Mesenchymal stem cell (in vitro differentiated cells and primary cell): ENCODE results near the gene PPARGC1A.

Experiments used
- DNase-seq: peaks from one replicate; pipeline ENCODE4 v3.0.0-alpha.2; 2013
- H2AFZ ChIP-seq: one replicate; pipeline ENCODE4 v1.6.1; 2013; ENCODE audit warnings: low read depth, mild to moderate bottlenecking, control low read depth, inconsistent platforms, low read length, moderate library complexity
- H2AK5ac ChIP-seq: 2 replicates; pipeline ENCODE4 v1.6.1; 2013; ENCODE audit warnings: low read length, moderate library complexity, mild to moderate bottlenecking, inconsistent platforms; ENCODE audit not compliant: severe bottlenecking
- H2BK120ac ChIP-seq: one replicate; pipeline ENCODE4 v1.6.1; 2013; ENCODE audit warnings: low read depth, mild to moderate bottlenecking, inconsistent platforms, low read length, moderate library complexity
- H2BK12ac ChIP-seq, 2 experiments: one replicate each; pipeline ENCODE4 v1.6.1; 2013; ENCODE audit warnings: inconsistent platforms in 2 of 2, low read length in 2 of 2, mild to moderate bottlenecking in 2 of 2, moderate library complexity in 2 of 2, control low read depth in 1 of 2
- H2BK15ac ChIP-seq: one replicate; pipeline ENCODE4 v1.6.1; 2013; ENCODE audit warnings: mild to moderate bottlenecking, low read depth, inconsistent platforms; ENCODE audit not compliant: poor library complexity, severe bottlenecking
- H2BK5ac ChIP-seq: 2 replicates; pipeline ENCODE4 v1.6.1; 2013; ENCODE audit warnings: low read depth, mild to moderate bottlenecking, low read length, control low read depth, inconsistent platforms; ENCODE audit not compliant: poor library complexity, severe bottlenecking
- H3K14ac ChIP-seq, 2 experiments: one replicate each; pipeline ENCODE4 v1.6.1; 2013; ENCODE audit warnings: inconsistent platforms in 2 of 2, low read length in 2 of 2, control low read depth in 1 of 2, mild to moderate bottlenecking in 1 of 2, moderate library complexity in 1 of 2
- H3K18ac ChIP-seq, 2 experiments: one replicate each; pipeline ENCODE4 v1.6.1; 2013; ENCODE audit warnings: inconsistent platforms in 2 of 2, low read length in 2 of 2, control low read depth in 1 of 2, low read depth in 1 of 2, mild to moderate bottlenecking in 1 of 2
- H3K23ac ChIP-seq, 2 experiments: one replicate each; pipeline ENCODE4 v1.6.1; 2013; ENCODE audit warnings: inconsistent platforms in 2 of 2, low read length in 2 of 2, mild to moderate bottlenecking in 2 of 2, moderate library complexity in 2 of 2, control low read depth in 1 of 2
- H3K27ac ChIP-seq: 2 replicates; pipeline ENCODE4 v1.5.1; 2013; ENCODE audit warnings: mild to moderate bottlenecking, moderate library complexity, low read length, control low read depth, inconsistent platforms; ENCODE audit not compliant: poor library complexity, severe bottlenecking
- H3K27me3 ChIP-seq, 2 experiments: 2 replicates each; pipeline versions ENCODE4 v1.6.1 to v1.7.0; 2013; ENCODE audit warnings: low read length in 2 of 2, mild to moderate bottlenecking in 2 of 2, moderate library complexity in 2 of 2, control low read depth in 1 of 2, inconsistent platforms in 1 of 2; ENCODE audit not compliant: control insufficient read depth in 1 of 2, insufficient read depth in 1 of 2
- H3K36me3 ChIP-seq, 2 experiments: 2 replicates each; pipeline versions ENCODE4 v1.6.1 to v1.7.0; 2013; ENCODE audit warnings: low read length in 2 of 2, control low read depth in 1 of 2, inconsistent platforms in 1 of 2, low read depth in 1 of 2, mild to moderate bottlenecking in 1 of 2; ENCODE audit not compliant: insufficient read depth in 2 of 2, control insufficient read depth in 1 of 2
- H3K4ac ChIP-seq, 2 experiments: one replicate each; pipeline ENCODE4 v1.6.1; 2013; ENCODE audit warnings: inconsistent platforms in 2 of 2, low read length in 2 of 2, mild to moderate bottlenecking in 2 of 2, moderate library complexity in 2 of 2, control low read depth in 1 of 2, low read depth in 1 of 2
- H3K4me1 ChIP-seq: 2 replicates; pipeline ENCODE4 v1.6.1; 2013; ENCODE audit warnings: low read depth, low read length, control low read depth; ENCODE audit not compliant: control insufficient read depth, insufficient read depth
- H3K4me2 ChIP-seq: 2 replicates; pipeline ENCODE4 v1.6.1; 2013; ENCODE audit warnings: low read length, mild to moderate bottlenecking, inconsistent platforms; ENCODE audit not compliant: poor library complexity, severe bottlenecking
- H3K4me3 ChIP-seq, 2 experiments: 2 replicates each; pipeline versions ENCODE4 v1.5.1 to v1.7.0; 2013; ENCODE audit warnings: low read length in 2 of 2, mild to moderate bottlenecking in 2 of 2, control low read depth in 1 of 2, low read depth in 1 of 2; ENCODE audit not compliant: insufficient read depth in 1 of 2
- H3K79me1 ChIP-seq: replicated peaks from 2 replicates; pipeline ENCODE4 v1.6.1; 2013; ENCODE audit warnings: mild to moderate bottlenecking, control low read depth, low read length, inconsistent platforms; ENCODE audit not compliant: poor library complexity, severe bottlenecking
- H3K9ac ChIP-seq: 2 replicates; pipeline ENCODE4 v1.7.0; 2013; ENCODE audit warnings: mild to moderate bottlenecking, low read length, moderate library complexity
- H3K9me3 ChIP-seq: 2 replicates; pipeline ENCODE4 v1.7.0; 2013; ENCODE audit warnings: mild to moderate bottlenecking, low read length; ENCODE audit not compliant: control insufficient read depth
- H4K8ac ChIP-seq: one replicate; pipeline ENCODE4 v1.6.1; 2013; ENCODE audit warnings: inconsistent platforms, mild to moderate bottlenecking, low read length, moderate library complexity
- H4K91ac ChIP-seq: one replicate; pipeline ENCODE4 v1.6.1; 2013; ENCODE audit warnings: mild to moderate bottlenecking, low read length, inconsistent platforms
- WGBS: methylation state at CpG from one replicate; pipeline ENCODE4 v1.1.7; 2013; ENCODE audit warnings: mixed read lengths; 5-methylcytosine and 5-hydroxymethylcytosine counted together

The PPARGC1A gene

DNA sequence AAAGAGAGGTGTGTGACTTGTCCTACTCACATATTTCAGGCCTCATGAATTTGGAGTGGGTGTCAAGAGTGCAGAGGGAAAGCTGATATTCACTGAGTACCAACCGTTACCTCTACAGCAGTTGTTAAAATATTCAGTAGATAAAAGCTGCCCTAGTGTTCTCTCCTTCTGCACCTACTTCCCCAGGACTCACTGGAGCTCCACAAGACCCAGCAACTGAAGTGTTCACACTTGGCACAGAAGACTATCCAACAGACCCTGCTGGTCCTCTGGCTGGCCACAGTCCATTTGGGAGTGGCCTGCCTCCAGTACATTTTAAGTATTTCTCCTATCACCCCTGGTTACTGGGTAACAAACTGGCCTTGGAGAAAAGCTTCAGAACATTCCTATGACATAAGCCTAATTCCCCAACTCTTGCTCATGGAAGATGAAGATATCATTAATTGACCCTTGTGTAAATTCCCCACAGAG, 70.8 kb downstream of the PPARGC1A start:
- no peaks in the 10 kb centered on the region for H3K79me1 ChIP-seq
- H2BK15ac ChIP-seq: no peak overlapping the region
- peak; percentile 68 for DNase-seq
- 100% methylated on average over 1 of the region's 1 CpG for WGBS
- H3K9me3 ChIP-seq: no peaks in the 10 kb centered on the region
- no peak overlapping the region for H3K4me3 ChIP-seq
- H2AFZ ChIP-seq: no peak overlapping the region
- H3K27me3 ChIP-seq: no peaks in the 10 kb centered on the region
- no peak overlapping the region for H3K9ac ChIP-seq
- no peak overlapping the region for H3K4me2 ChIP-seq
- H4K8ac ChIP-seq: no peak overlapping the region
- peaks cover 1% of the 10 kb centered on the region for H3K4me1 ChIP-seq
- H2BK12ac ChIP-seq: no peak overlapping the region
- no peak overlapping the region for H3K27ac ChIP-seq
- no peak overlapping the region for H4K91ac ChIP-seq
- peak overlapping the region in 1 of 2 experiments; percentile 70 for H3K18ac ChIP-seq
- no peaks in the 10 kb centered on the region for H3K36me3 ChIP-seq
- H3K14ac ChIP-seq: no peak overlapping the region
- H3K23ac ChIP-seq: no peak overlapping the region
- H2BK5ac ChIP-seq: no peak overlapping the region
- no peak overlapping the region for H2BK120ac ChIP-seq
- no peak overlapping the region for H3K4ac ChIP-seq
- no peak overlapping the region for H2AK5ac ChIP-seq

DNA sequence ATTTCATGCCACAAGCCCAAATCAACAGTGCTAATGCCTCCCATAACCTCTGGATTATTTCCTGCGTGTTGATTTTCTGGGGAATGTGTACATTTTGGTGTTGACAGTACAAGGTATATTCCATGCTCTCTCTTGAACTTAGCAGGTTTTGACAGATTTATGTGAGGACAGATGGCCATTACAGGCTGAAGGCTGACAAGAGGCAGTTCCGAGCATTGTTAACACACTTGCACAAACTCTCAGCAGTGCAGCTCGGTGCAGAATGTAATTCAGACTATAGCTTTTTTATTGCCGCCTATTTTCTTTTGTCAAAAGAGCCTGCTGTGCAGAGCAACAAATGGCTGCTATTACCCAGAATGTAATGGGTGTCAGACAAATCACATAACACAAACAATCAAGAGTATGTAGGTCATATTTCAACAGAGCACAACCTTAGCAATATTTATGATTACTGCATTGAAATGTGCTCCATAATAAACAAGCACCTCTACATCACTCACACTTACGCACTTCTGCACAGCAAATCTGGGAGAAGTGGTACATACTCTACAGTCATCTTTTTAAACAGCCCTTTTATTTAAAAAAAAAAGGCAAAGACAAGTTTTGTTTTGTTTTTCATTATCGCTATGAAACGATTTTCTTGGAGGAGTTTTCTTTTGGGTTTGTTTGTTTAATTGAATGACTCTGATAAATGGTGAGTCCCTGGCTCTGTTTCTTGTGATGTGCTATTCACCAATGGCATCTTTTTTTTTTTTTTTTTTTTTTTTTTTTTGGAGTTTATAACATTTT, 71.6 kb downstream of the PPARGC1A start:
- Histone ChIP-seq H3K9me3 (no peaks in the 10 kb centered on the region), H2AFZ (no peak overlapping the region), H3K27ac (no peak overlapping the region), H3K4me3 (no peak overlapping the region), H4K91ac (no peak overlapping the region), H2BK120ac (no peak overlapping the region), H3K14ac (no peak overlapping the region), H3K36me3 (no peaks in the 10 kb centered on the region), H2BK12ac (no peak overlapping the region), H3K18ac (no peak overlapping the region), H3K4ac (peak overlapping the region in 1 of 2 experiments; percentile 0), H3K23ac (no peak overlapping the region), H2BK5ac (no peak overlapping the region), H3K27me3 (no peaks in the 10 kb centered on the region), H3K9ac (no peak overlapping the region), H4K8ac (no peak overlapping the region), H3K4me1 (peaks cover 1% of the 10 kb centered on the region), H2BK15ac (no peak overlapping the region), H3K79me1 (no peaks in the 10 kb centered on the region), H2AK5ac (peak overlapping the region; percentile 9), H3K4me2 (no peak overlapping the region)
- WGBS: 47% methylated on average over 6 of the region's 7 CpGs
- no peak for DNase-seq

DNA sequence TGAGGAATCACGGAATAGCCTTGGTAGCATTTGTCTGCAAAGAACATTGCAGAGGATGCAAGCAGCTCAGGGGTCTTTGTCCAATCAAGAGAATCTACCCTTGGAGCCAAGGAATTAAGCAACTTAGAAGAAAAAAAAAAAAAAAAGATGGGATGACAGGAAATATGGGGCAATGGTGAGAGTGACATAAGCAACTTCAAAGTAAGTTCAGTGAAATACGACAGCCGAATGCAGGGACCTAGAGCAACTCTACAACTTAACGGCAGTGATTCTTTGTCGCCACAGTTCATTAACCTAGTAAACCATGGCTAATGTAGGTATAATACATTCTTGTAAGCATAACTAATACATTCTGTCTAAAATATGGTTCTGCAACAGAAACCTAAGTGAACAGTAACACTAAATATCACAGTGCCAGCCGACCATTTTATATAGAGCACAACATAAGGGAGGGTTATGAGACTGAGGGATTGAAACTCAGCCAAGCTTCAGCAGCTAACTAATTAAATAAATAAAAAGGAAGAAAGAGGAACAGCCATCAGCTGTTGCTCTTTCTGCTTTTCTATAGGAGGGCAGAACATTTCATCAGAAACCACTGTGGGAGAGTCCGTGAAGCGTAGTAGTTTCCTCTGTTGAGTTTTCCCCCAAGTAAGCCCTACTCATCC, 74.7 kb downstream of the PPARGC1A start:
- H3K4me1 ChIP-seq: peaks cover 1% of the 10 kb centered on the region
- no peak overlapping the region for H3K4me2 ChIP-seq
- H3K36me3 ChIP-seq: no peaks in the 10 kb centered on the region
- H3K79me1 ChIP-seq: no peaks in the 10 kb centered on the region
- H2AK5ac ChIP-seq: no peak overlapping the region
- H3K9me3 ChIP-seq: no peaks in the 10 kb centered on the region
- no peak overlapping the region for H2BK12ac ChIP-seq
- H2BK120ac ChIP-seq: no peak overlapping the region
- no peak overlapping the region for H2BK15ac ChIP-seq
- no peak overlapping the region for H3K4ac ChIP-seq
- WGBS: 93% methylated on average over 5 of the region's 8 CpGs
- no peak overlapping the region for H4K8ac ChIP-seq
- H4K91ac ChIP-seq: no peak overlapping the region
- no peak overlapping the region for H3K9ac ChIP-seq
- H2BK5ac ChIP-seq: no peak overlapping the region
- DNase-seq: peak; percentile 24
- no peak overlapping the region for H3K4me3 ChIP-seq
- H3K27me3 ChIP-seq: no peaks in the 10 kb centered on the region
- no peak overlapping the region for H3K23ac ChIP-seq
- H3K18ac ChIP-seq: peak overlapping the region in 1 of 2 experiments; percentile 14
- H2AFZ ChIP-seq: no peak overlapping the region
- H3K27ac ChIP-seq: peak overlapping the region; percentile 15
- no peak overlapping the region for H3K14ac ChIP-seq

DNA sequence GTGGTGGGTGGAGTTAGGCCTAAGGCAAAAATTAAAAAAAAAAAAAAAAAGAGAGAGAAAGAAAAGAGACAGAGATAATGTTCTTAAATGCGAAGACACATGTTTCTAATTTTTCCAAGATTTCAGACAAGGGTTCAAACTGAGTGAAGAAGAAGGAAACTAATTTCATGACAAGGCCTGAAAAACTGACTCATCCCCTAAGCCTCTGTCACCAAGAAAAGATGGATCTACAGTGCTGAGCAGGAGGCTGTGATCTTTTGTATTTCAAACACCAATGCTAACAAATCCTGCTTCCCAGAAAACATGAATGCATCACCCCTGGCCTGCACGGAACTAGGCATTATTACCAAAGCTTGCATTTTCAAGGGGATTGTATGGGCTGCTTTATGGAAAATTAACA, 75.3 kb downstream of the PPARGC1A start:
- Histone ChIP-seq H3K4me2 (no peak overlapping the region), H2BK15ac (no peak overlapping the region), H2AFZ (no peak overlapping the region), H2BK12ac (no peak overlapping the region), H2BK120ac (no peak overlapping the region), H3K36me3 (no peaks in the 10 kb centered on the region), H3K4ac (no peak overlapping the region), H3K4me3 (no peak overlapping the region), H2BK5ac (no peak overlapping the region), H3K27ac (no peak overlapping the region), H3K14ac (no peak overlapping the region), H2AK5ac (no peak overlapping the region), H3K18ac (no peak overlapping the region), H3K4me1 (peaks cover 1% of the 10 kb centered on the region), H4K91ac (no peak overlapping the region), H3K79me1 (no peaks in the 10 kb centered on the region), H3K23ac (no peak overlapping the region), H4K8ac (no peak overlapping the region), H3K9ac (no peak overlapping the region), H3K9me3 (no peaks in the 10 kb centered on the region), H3K27me3 (no peaks in the 10 kb centered on the region)
- peak; percentile 40 for DNase-seq
- 65% methylated on average over 1 of the region's 2 CpGs for WGBS
